ENCODE data around the gene CDH1.

Gene CDH1

DNA sequence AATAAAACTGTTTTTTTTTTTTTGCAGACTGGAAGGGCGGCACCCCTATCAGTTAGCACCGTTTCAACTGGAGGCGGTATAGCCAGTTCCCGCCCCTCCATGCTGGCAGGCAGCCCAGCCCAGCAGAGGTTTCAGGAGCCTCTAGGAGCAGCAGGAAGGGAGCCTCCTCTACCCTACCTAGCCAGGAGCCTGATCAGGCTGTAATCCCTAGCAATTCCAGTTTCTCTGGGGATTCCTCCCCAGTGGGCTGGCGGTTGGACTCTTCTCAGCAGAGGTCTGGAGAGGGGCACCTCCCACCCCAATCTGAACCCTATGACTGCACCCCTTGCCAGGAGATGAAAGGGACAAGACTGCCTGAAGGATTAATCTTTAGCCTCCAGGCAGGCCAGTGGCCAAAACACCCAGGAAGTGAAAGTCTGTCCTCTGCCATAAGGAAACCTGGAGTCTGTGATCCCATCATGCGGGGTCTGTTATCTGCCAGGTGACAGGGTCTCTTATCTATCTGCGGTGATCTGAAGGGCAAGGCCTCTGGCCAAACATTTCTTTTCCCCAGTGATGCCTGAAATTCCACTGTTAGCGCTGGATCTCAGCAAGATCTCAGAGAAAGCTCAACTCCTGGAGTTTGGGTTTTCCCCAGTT lies 4.9 kb upstream of the CDH1 start:
- no peak for DNase-seq

- no peak for DNase-seq
Measured at GRCh38 chr16:68732741-68733399, 4.2 kb upstream of the CDH1 start.

GRCh38 chr16:68733570-68733969 lies 3.5 kb upstream of the CDH1 start:
- DNase-seq: no peak

- no peak for DNase-seq
Measured at GRCh38 chr16:68734782-68735181, 2.3 kb upstream of the CDH1 start.

- DNase-seq: no peak
Measured at GRCh38 chr16:68736561-68736960, 531 bp upstream of the CDH1 start.

GRCh38 chr16:68737730-68738629 lies 888 bp downstream of the CDH1 start:
- no peak for DNase-seq

DNA sequence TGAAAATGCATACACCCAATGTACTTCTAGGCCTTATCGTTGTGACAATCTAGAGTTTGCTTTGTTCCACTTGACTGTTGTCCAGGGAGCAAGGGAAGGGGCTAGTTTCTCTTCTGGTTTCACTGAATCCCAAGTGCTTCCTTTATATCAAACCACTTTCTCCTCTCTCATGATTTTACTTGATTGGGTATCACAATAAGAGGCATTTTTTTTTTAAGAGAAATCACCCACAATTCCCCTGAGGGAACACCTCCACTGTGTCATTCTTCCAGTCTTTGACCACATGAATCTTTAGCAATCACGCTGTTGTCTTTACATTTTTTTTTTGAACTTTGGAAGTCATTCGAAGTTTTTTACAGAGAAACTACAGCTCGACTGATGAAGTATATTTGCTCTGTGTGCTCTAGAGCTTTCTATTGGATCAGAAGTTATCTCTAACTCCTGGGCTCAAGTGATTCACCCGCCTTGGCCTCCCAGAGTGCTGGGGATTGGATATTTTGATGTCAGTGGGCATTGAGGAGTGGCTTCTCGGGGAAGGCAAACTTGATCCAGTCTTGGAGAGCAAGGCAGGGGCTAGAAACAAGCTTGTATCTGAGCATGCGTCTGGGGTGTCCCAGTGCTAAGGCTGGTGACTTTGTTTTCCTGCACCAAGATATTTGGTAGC lies 3.0 kb downstream of the CDH1 start:
- DNase-seq: no peak

DNA sequence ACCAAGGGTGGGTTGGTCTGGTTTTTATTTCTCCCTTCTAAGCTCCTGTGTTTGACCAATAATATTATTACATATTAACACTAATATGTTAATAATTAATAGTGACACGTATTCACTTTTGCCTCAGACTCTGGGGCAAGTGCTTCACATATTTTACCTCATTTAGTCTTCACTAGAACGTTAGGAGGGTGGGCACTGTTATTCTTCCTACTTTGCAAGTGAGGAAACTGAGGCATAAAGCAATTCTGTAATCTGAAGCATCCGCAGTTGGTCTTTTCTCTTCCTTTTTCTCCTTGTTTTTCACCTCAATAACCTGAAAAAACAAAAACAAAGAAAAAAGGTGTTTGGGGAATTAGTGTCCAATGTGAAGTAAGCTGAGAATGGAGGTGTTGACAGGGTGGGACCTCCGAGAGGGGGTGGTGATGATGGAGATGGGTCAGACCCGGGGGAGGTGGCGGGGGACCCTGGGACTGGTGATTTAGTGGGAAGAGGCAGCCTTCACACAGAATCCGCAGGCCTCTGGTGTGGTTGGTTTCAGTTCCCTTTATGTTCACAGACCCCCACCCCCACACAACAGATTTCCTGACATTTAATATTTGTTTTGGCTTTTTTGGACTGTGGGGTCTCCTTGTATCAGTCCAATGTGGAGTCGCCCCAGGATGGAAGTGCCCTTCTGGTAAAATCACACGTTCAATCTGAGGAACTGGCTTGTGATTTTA lies 3.7 kb downstream of the CDH1 start:
- DNase-seq: no peak

DNA sequence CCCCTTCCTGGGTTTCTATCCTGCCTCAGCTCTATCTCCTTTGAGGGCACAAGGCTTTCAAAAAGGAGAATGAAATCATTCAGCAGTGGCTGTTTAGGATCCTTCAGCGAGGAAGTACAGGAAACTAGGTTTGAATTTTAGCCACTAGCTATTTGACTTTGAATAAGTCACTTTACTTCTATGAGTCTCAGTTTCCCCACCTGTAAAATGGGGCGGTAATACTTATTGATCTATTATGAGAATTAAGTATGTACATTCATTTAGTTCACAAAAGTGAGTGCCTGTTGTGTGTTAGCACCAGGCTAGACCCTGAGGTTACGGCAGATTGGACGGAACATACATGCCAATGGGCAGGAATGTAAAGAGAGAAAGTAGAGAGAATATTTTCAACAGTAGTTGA lies 6.6 kb downstream of the CDH1 start:
- no peak for DNase-seq

DNA sequence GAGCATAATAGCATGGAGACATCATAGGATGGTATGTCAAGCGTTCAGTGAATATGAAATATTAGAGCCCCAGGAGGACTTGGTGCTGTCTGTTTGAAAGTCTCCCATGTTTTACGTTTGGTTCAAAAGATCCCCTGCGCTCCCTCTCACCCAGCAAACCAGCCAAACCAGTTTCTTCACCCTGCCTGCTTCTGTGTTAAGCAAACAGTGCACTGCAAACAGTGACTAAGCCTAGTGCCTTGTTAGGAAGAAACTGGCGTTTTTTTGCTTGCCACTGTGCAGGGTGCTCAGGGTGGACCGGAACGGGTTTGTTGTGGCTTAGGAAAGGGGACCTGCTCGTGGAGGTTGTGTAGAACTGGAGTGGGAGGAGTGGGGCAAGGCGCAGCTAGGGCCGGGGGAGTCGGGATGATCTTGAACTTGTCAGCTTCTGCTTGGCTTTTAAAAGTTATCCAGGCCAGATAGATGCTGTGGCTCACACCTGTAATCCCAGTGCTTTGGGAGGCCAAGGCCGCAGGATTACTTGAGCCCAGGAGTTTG lies 7.7 kb downstream of the CDH1 start:
- no peak for DNase-seq

DNA sequence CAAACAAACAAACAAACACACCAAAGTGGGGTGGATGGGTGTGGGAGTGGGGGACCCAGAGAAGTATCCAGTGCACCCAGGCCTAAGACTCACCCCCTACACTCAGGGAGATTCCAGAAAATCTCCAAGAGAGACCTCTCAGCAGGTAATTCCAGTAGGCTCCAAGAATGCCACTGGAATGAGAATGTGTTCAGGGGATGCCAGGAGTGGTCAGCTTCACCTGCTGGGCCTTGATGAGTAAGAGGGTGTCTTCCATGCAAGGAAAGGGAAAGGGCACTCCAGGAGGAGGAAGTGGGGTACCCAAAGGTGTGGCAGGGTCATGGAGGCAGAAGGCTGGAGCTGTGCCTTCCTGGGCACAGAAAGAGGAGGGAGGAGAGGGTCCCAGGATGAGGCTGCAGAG lies 9.9 kb downstream of the CDH1 start:
- no peak for DNase-seq

DNA sequence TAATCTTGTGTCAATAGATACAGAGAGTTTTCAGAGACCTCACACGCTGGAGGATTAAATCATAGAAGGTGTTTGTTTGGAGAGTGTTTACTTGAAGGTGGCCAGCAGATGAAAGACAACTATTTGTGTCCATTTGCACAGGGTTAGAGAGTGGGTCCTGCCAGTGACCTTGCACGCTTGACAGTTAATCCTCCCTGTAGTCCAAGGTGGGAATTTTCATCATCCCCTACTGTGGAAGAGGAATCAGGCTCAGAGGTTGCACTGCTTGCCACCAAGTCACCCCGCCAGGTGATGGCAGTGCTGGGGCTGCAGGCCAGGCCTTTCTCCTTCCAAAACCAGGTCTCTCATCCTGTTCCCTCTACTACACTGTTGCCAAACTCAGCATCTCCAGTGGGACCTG lies 12.3 kb downstream of the CDH1 start:
- DNase-seq: no peak

GRCh38 chr16:68750193-68750695 lies 13.2 kb downstream of the CDH1 start:
- no peak for DNase-seq

- no peak for DNase-seq
Measured at GRCh38 chr16:68751160-68751559, 14.1 kb downstream of the CDH1 start.

GRCh38 chr16:68752602-68753001 lies 15.5 kb downstream of the CDH1 start:
- no peak for DNase-seq

- no peak for DNase-seq
Measured at GRCh38 chr16:68754084-68754792, 17.1 kb downstream of the CDH1 start.

DNA sequence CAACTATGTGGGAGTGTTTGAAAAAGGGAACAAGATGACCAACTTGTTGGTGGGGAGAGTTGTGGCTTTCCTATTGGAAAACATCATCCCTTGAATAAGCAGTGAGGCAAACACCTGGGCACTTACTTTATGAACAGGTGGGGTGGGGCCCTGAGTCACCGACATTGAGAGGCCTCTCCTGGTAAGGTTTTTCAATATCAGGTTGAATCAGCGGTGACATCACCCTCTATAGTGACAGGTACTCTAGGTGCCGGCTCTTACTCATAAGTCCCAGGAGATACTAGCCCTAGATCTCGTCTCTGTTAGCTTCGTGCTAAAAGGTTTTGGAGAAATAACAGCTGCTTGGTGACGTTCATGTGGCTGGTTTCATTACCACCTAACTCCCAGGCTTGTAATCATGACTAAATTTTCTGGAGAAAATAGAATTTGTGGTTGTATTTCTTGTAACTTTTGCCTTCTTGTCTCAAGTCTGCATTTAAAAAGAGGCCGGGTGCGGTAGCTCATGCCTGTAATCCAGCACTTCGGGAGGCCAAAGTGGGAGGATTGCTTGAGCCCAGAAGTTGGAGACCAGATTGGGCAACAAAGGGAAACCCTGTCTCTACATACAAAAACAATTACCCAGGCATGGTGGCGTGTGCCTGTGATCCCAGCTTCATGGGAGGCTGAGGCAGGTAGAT lies 19.3 kb downstream of the CDH1 start:
- no peak for DNase-seq

DNA sequence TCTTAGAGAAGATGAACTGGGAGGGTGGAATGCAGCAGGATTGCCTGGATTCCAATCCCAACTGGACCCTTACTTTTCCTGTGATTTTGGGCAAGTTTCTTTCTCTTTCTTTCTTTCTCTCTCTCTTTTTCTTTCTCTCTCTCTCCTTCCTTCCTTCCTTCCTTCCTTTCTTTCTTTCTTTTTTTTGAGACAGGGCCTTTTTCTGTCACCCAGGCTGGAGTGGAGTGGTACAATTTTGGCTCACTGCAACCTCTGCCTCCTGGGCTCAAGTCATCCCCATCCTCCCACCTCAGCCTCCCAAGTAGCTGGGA lies 20.5 kb downstream of the CDH1 start:
- no peak for DNase-seq

DNA sequence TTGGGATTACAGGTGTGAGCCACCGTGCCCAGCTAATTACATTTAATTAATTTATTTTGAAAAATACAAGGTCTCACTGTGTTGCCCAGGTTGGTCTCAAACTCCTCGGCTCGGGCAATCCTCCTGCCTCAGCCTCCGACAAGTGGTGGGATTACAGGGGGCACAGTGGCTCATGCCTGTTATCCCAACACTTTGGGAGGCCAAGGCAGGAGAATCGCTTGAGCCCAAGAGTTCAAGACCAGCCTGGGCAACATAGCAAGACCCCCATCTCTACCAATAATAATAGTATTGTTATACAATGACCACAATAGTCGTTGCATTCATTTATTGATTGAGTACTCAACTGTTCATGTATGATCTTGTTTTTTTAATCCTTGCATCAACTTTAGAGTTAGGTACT lies 22.0 kb downstream of the CDH1 start:
- no peak for DNase-seq

GRCh38 chr16:68760671-68761275 lies 23.7 kb downstream of the CDH1 start:
- DNase-seq: no peak

All from T1000 (cell line).